HFFc6 (cell line): ENCODE measurements around the gene SLC7A14. TPM values are rescaled to one million over a fixed set of nuclear protein-coding genes. Genes with fewer than 3 reads are reported as not detected.

Experiments used
- DNase-seq: peaks from one replicate; pipeline ENCODE4 v3.0.0-alpha.2; 2018
- H3K27ac Mint-ChIP-seq: 2 replicates; pipeline ENCODE4 v1.8.0; 2020; ENCODE audit warnings: mild to moderate bottlenecking, mixed read lengths
- H3K27me3 Mint-ChIP-seq: 2 replicates; pipeline ENCODE4 v1.8.0; 2021; ENCODE audit warnings: mild to moderate bottlenecking, moderate library complexity, mixed read lengths; ENCODE audit not compliant: insufficient read depth
- H3K36me3 Mint-ChIP-seq: 2 replicates; pipeline ENCODE4 v1.8.0; 2021; ENCODE audit warnings: low read depth, mixed read lengths
- H3K4me1 Mint-ChIP-seq: 2 replicates; pipeline ENCODE4 v1.8.0; 2020; ENCODE audit warnings: low read depth, mixed read lengths
- H3K4me3 Mint-ChIP-seq: 2 replicates; pipeline ENCODE4 v1.8.0; 2020; ENCODE audit warnings: mild to moderate bottlenecking, moderate library complexity, mixed read lengths
- H3K9me3 Mint-ChIP-seq: 2 replicates; pipeline ENCODE4 v1.8.0; 2020; ENCODE audit warnings: mild to moderate bottlenecking, mixed read lengths
- total RNA-seq, 6 experiments: library from RNA; stranded (reverse); fragmentation: NEBNext Ultra II Directional; extraction: Animal tissue kit (Norgen Biotek cat#: 25700); gene quantifications; 2 replicates in 1 of 6; 3 replicates in 5 of 6; pipeline ENCODE4 v1.2.3, GENCODE V29; 2021
- TF ChIP-seq, protein P1 (sequence below): fragments of 200-600 bp; sonication (generic); IDR thresholded peaks from 2 replicates; pipeline ENCODE4 v1.5.0; 2021; ENCODE audit warnings: antibody characterized with exemption, mild to moderate bottlenecking

SLC7A14 gene
- total RNA-seq, 6 experiments from 2014 or later: 0.14 to 0.53 (median 0.39) TPM

DNA sequence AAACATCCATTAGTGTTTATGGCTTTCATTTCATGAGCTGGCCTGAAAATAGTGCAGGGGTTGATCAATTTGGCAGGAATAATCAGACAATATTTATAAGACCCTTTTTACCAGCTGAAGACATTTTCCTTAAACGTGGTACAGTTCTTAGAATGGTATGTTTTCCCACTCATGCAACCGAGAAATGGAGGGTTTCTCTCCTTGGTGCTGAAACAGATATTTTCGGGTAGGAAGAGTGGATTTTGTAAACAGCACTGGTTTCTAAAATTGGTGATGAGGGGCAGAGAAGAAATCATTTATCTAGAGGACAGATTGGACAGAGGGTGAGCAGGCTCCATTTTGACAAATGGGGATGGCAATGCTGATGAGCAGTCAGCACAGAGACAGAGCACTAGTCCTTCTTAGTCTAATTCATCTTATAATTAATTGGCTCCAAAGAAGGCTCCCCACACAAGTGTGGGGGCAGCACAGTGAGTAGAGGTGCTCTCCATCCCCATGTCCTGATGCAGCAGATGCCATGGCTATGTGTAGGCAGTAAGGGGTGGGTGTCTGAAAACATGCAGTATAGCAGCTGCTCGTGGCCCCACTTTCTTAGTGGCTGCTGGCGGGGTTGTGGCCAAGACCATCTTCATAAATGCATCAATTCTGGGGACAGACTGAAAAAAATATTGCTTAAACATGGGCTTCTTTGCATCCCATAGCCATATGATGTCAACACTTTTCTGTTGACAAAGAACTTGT lies 18.1 kb upstream of the SLC7A14 start:
- Mint-ChIP-seq H3K4me1 (no peaks in the 10 kb centered on the region), H3K27ac (no peak overlapping the region), H3K27me3 (no peaks in the 10 kb centered on the region), H3K36me3 (no peaks in the 10 kb centered on the region), H3K4me3 (no peak overlapping the region), H3K9me3 (no peaks in the 10 kb centered on the region)
- DNase-seq: no peak
- TF ChIP-seq, protein P1, sequence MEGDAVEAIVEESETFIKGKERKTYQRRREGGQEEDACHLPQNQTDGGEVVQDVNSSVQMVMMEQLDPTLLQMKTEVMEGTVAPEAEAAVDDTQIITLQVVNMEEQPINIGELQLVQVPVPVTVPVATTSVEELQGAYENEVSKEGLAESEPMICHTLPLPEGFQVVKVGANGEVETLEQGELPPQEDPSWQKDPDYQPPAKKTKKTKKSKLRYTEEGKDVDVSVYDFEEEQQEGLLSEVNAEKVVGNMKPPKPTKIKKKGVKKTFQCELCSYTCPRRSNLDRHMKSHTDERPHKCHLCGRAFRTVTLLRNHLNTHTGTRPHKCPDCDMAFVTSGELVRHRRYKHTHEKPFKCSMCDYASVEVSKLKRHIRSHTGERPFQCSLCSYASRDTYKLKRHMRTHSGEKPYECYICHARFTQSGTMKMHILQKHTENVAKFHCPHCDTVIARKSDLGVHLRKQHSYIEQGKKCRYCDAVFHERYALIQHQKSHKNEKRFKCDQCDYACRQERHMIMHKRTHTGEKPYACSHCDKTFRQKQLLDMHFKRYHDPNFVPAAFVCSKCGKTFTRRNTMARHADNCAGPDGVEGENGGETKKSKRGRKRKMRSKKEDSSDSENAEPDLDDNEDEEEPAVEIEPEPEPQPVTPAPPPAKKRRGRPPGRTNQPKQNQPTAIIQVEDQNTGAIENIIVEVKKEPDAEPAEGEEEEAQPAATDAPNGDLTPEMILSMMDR: no peak

GRCh38 chr3:170602556-170602955 lies 16.7 kb upstream of the SLC7A14 start:
- no peaks in the 10 kb centered on the region for H3K27me3 Mint-ChIP-seq
- TF ChIP-seq, protein P1: no peak
- H3K9me3 Mint-ChIP-seq: no peaks in the 10 kb centered on the region
- H3K36me3 Mint-ChIP-seq: no peaks in the 10 kb centered on the region
- no peak overlapping the region for H3K4me3 Mint-ChIP-seq
- H3K27ac Mint-ChIP-seq: no peak overlapping the region
- DNase-seq: no peak
- no peaks in the 10 kb centered on the region for H3K4me1 Mint-ChIP-seq

DNA sequence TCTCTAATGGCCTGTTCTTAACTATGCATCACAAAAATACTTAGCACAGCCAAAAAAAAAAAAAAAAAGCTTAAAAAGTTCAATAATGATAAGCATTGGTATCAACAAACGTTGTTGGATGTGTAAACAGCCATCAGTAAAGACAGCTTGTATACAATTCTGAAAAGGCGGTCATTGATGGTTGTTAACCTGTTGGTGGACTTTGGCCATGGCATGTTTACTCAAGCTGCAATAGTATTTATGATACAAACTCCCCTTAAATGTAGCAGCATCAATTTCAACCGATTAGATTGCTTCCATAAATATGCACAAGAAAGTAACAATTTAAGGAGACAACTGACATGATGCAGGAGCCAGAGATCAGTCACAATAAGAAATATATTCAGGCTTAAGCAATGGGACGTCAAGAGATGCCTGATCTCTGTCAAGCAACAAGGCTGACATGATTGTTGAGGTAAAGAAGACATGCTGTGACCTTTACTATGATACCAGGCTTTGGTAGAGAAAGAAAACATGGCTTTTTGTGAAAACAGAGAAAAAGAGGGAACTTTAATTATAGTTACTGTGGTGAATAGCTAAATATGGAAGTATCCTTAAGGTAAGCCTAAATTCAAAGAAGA lies 14.2 kb upstream of the SLC7A14 start:
- TF ChIP-seq, protein P1: no peak
- Mint-ChIP-seq H3K27me3 (no peaks in the 10 kb centered on the region), H3K27ac (no peak overlapping the region), H3K36me3 (no peaks in the 10 kb centered on the region), H3K4me3 (no peak overlapping the region), H3K4me1 (no peaks in the 10 kb centered on the region), H3K9me3 (no peaks in the 10 kb centered on the region)
- no peak for DNase-seq

GRCh38 chr3:170599091-170599490 lies 13.2 kb upstream of the SLC7A14 start:
- Mint-ChIP-seq H3K27me3 (peaks cover 3% of the 10 kb centered on the region), H3K4me1 (no peaks in the 10 kb centered on the region), H3K36me3 (no peaks in the 10 kb centered on the region), H3K9me3 (no peaks in the 10 kb centered on the region), H3K4me3 (no peak overlapping the region), H3K27ac (no peak overlapping the region)
- TF ChIP-seq, protein P1: no peak
- no peak for DNase-seq

DNA sequence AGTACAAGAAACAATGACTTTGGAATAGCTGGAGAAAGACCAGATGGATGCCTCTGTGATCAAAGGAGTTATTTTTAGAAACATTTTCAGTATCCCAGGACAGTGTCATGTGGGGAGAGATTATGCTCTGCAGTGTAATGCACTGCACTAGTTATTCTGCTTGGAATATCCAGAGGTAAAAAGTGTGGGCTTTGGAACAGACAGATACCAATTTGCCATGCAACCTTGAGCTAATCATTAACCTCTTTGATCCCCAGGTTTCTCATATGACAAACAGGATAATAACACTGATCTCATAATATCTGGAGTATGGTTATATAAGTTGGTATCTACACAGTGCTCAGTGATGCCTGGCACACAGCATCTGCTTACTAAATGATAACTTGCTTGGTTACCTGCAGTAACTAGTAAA lies 12.2 kb upstream of the SLC7A14 start:
- Mint-ChIP-seq H3K27ac (no peak overlapping the region), H3K4me3 (no peak overlapping the region)
- TF ChIP-seq, protein P1: no peak

More for the DNA sequence above, 12.2 kb upstream of the SLC7A14 start:
- H3K36me3 Mint-ChIP-seq: no peaks in the 10 kb centered on the region
- no peaks in the 10 kb centered on the region for H3K9me3 Mint-ChIP-seq
- H3K4me1 Mint-ChIP-seq: no peaks in the 10 kb centered on the region
- no peak for DNase-seq
- peaks cover 3% of the 10 kb centered on the region for H3K27me3 Mint-ChIP-seq
